AG08396 (cell line): ENCODE measurements around the gene KIAA0930.
"Not testable (repeated sequence)": the region's sequence is repeated elsewhere in the genome, so short reads cannot be mapped to it uniquely, and the experiment has no call there.

Source experiments
- DNase-seq: peaks from one replicate; pipeline ENCODE4 v3.0.0; 2012; ENCODE audit warnings: low spot score, mixed read lengths

Gene KIAA0930

GRCh38 chr22:45240810-45241631 lies at the start of gene KIAA0930:
Gene KIAA0930, minus strand, starts transcription at chr22:45240894. Its CDS starts 191 bp downstream, at chr22:45240703.
- DNase-seq: peak; percentile 98

- DNase-seq: no peak
Measured at GRCh38 chr22:45286854-45287551, 46.3 kb upstream of the KIAA0930 start.

GRCh38 chr22:45285263-45286058 lies 44.8 kb upstream of the KIAA0930 start:
- DNase-seq: no peak

- DNase-seq: peak; percentile 46
Measured at GRCh38 chr22:45284705-45285262, 44.1 kb upstream of the KIAA0930 start, which contains the start of gene UPK3A. Gene UPK3A, plus strand, starts transcription at chr22:45284949. Its CDS starts 65 bp downstream, at chr22:45285014.

- DNase-seq: no peak
Measured at GRCh38 chr22:45281010-45281409, 40.3 kb upstream of the KIAA0930 start.

GRCh38 chr22:45280587-45280980 lies 39.9 kb upstream of the KIAA0930 start:
- DNase-seq: no peak

GRCh38 chr22:45278125-45278524 lies 37.4 kb upstream of the KIAA0930 start:
- no peak for DNase-seq

- DNase-seq: not testable (repeated sequence)
Measured at GRCh38 chr22:45277720-45278119, 37.0 kb upstream of the KIAA0930 start.

GRCh38 chr22:45276507-45277105 lies 35.9 kb upstream of the KIAA0930 start:
- no peak for DNase-seq

GRCh38 chr22:45273452-45274075 lies 32.9 kb upstream of the KIAA0930 start:
- no peak for DNase-seq

- no peak for DNase-seq
Measured at GRCh38 chr22:45272498-45272897, 31.8 kb upstream of the KIAA0930 start.

GRCh38 chr22:45271667-45272201 lies 31.0 kb upstream of the KIAA0930 start:
- no peak for DNase-seq

- DNase-seq: no peak
Measured at GRCh38 chr22:45270095-45271020, 29.7 kb upstream of the KIAA0930 start.

- DNase-seq: peak; percentile 94
Measured at GRCh38 chr22:45268958-45269844, 28.5 kb upstream of the KIAA0930 start.

GRCh38 chr22:45268167-45268957 lies 27.7 kb upstream of the KIAA0930 start:
- peak; percentile 46 for DNase-seq

GRCh38 chr22:45265535-45265934 lies 24.8 kb upstream of the KIAA0930 start:
- DNase-seq: no peak

GRCh38 chr22:45263463-45264269 lies 23.0 kb upstream of the KIAA0930 start:
- peak; percentile 94 for DNase-seq
